ENCODE measurements around the gene ABCF2.

DNA sequence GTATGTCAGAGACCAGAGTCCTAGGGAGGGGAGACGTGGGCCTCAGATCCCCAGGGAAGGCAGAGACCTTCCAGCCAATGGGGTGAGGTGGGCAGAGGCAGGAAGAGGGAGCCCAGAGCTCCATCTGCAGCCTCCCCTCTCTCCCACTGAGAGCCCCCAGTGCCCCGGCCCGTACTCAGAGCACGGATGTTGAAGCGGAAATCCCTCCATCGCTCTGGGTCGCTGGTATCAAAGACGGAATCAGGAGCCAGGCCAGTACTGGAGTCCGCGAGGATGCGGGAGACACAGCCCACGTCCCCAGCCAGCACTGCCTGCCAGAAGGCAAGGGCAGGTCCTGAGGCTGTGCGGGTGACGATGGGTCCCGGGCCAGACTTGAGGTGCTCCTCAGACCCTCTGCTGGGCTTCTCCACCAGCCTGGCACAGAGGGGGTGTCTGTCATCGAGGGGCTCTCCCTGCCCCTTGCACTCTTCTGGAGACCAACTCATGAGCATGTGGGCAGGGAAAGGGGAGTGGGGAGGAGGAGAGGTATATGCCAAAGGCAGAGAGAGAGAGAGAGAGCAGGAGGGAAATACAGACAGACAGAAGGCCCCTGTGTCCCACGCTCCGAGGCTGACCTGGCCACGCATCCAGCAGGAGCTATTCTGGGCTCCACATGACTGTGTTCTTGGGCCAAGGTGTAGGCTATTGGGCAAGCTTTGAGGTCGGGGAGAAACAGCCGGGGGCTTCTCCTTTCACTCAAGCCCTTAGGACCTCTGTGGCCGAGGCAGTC lies 40.2 kb downstream of the ABCF2 start, which contains the start of gene ASB10:
- TF ChIP-seq CTCF (conservative IDR thresholded peaks at IDR 0.05; ENCODE audit: low read depth, low read length) (no peak), EZH2 (IDR thresholded peaks at IDR 0.05; ENCODE audit: borderline replicate concordance, low read depth, low read length, poor library complexity, severe bottlenecking) (no peak)

Data from A673 (cell line).